ENCODE data around the gene KAZALD1. TPM values are rescaled to one million over a fixed set of nuclear protein-coding genes. Genes with fewer than 3 reads are reported as not detected.

KAZALD1 gene
- polyA plus RNA-seq, 2 donors = 0.81 to 1.4 TPM

GRCh38 chr10:101073631-101074030, 11.8 kb downstream of the KAZALD1 start:
- H3K36me3 ChIP-seq (ENCODE audit: control insufficient read depth in 2 of 2, insufficient read depth in 2 of 2, low read length in 1 of 2) = no peaks in the 10 kb centered on the region
- no peaks in the 10 kb centered on the region for H3K9me3 ChIP-seq (ENCODE audit: control insufficient read depth in 2 of 2, insufficient read depth in 1 of 2, low read depth in 1 of 2, low read length in 1 of 2)
- H3K27ac ChIP-seq (ENCODE audit: low read depth in 2 of 2, low read length in 1 of 2) = no peak overlapping the region
- no peak overlapping the region for H3K4me3 ChIP-seq (ENCODE audit: low read depth in 1 of 2, low read length in 2 of 2)
- no peaks in the 10 kb centered on the region for H3K4me1 ChIP-seq (ENCODE audit: control insufficient read depth in 2 of 2, insufficient read depth in 2 of 2, low read length in 1 of 2)
- 12 to 15% methylated on average over 12 to 13 of the region's 13 CpGs for WGBS, 2 donors
- H3K27me3 ChIP-seq (ENCODE audit: control insufficient read depth in 1 of 2, insufficient read depth in 2 of 2, low read length in 2 of 2) = no peaks in the 10 kb centered on the region

- Histone ChIP-seq H3K36me3 (ENCODE audit: control insufficient read depth in 2 of 2, insufficient read depth in 2 of 2, low read length in 1 of 2) (no peaks in the 10 kb centered on the region), H3K27ac (ENCODE audit: low read depth in 2 of 2, low read length in 1 of 2) (no peak overlapping the region), H3K9me3 (ENCODE audit: control insufficient read depth in 2 of 2, insufficient read depth in 1 of 2, low read depth in 1 of 2, low read length in 1 of 2) (peaks cover 0 to 3% of the 10 kb centered on the region in 2 donors), H3K27me3 (ENCODE audit: control insufficient read depth in 1 of 2, insufficient read depth in 2 of 2, low read length in 2 of 2) (no peaks in the 10 kb centered on the region), H3K4me1 (ENCODE audit: control insufficient read depth in 2 of 2, insufficient read depth in 2 of 2, low read length in 1 of 2) (no peaks in the 10 kb centered on the region), H3K4me3 (ENCODE audit: low read depth in 1 of 2, low read length in 2 of 2) (no peak overlapping the region)
- 2 to 16% methylated on average over 4 of the region's 4 CpGs for WGBS, 2 donors
These were observed 14.0 kb downstream of the KAZALD1 start for GRCh38 chr10:101075775-101076174.

GRCh38 chr10:101076630-101077029, 14.8 kb downstream of the KAZALD1 start:
- no peaks in the 10 kb centered on the region for H3K36me3 ChIP-seq (ENCODE audit: control insufficient read depth in 2 of 2, insufficient read depth in 2 of 2, low read length in 1 of 2)
- no peak overlapping the region for H3K4me3 ChIP-seq (ENCODE audit: low read depth in 1 of 2, low read length in 2 of 2)
- WGBS, 2 donors = 71 to 78% methylated on average over 5 of the region's 5 CpGs
- H3K27ac ChIP-seq (ENCODE audit: low read depth in 2 of 2, low read length in 1 of 2) = no peak overlapping the region
- no peaks in the 10 kb centered on the region for H3K27me3 ChIP-seq (ENCODE audit: control insufficient read depth in 1 of 2, insufficient read depth in 2 of 2, low read length in 2 of 2)
- H3K9me3 ChIP-seq (ENCODE audit: control insufficient read depth in 2 of 2, insufficient read depth in 1 of 2, low read depth in 1 of 2, low read length in 1 of 2) = peaks cover 0 to 3% of the 10 kb centered on the region in 2 donors
- no peaks in the 10 kb centered on the region for H3K4me1 ChIP-seq (ENCODE audit: control insufficient read depth in 2 of 2, insufficient read depth in 2 of 2, low read length in 1 of 2)

- 52 to 88% methylated on average over 1 of the region's 1 CpG for WGBS, 2 donors
- Histone ChIP-seq H3K9me3 (ENCODE audit: control insufficient read depth in 2 of 2, insufficient read depth in 1 of 2, low read depth in 1 of 2, low read length in 1 of 2) (peaks cover 0 to 3% of the 10 kb centered on the region in 2 donors), H3K4me1 (ENCODE audit: control insufficient read depth in 2 of 2, insufficient read depth in 2 of 2, low read length in 1 of 2) (no peaks in the 10 kb centered on the region), H3K27me3 (ENCODE audit: control insufficient read depth in 1 of 2, insufficient read depth in 2 of 2, low read length in 2 of 2) (no peaks in the 10 kb centered on the region), H3K4me3 (ENCODE audit: low read depth in 1 of 2, low read length in 2 of 2) (no peak overlapping the region), H3K36me3 (ENCODE audit: control insufficient read depth in 2 of 2, insufficient read depth in 2 of 2, low read length in 1 of 2) (no peaks in the 10 kb centered on the region), H3K27ac (ENCODE audit: low read depth in 2 of 2, low read length in 1 of 2) (no peak overlapping the region)
These were observed 18.1 kb downstream of the KAZALD1 start for GRCh38 chr10:101079874-101080273.

- no peaks in the 10 kb centered on the region for H3K4me1 ChIP-seq (ENCODE audit: control insufficient read depth in 2 of 2, insufficient read depth in 2 of 2, low read length in 1 of 2)
- H3K4me3 ChIP-seq (ENCODE audit: low read depth in 1 of 2, low read length in 2 of 2) = no peak overlapping the region
- H3K27me3 ChIP-seq (ENCODE audit: control insufficient read depth in 1 of 2, insufficient read depth in 2 of 2, low read length in 2 of 2) = no peaks in the 10 kb centered on the region
- 34 to 40% methylated on average over 5 of the region's 5 CpGs for WGBS, 2 donors
- H3K36me3 ChIP-seq (ENCODE audit: control insufficient read depth in 2 of 2, insufficient read depth in 2 of 2, low read length in 1 of 2) = no peaks in the 10 kb centered on the region
- H3K9me3 ChIP-seq (ENCODE audit: control insufficient read depth in 2 of 2, insufficient read depth in 1 of 2, low read depth in 1 of 2, low read length in 1 of 2) = peaks cover 0 to 3% of the 10 kb centered on the region in 2 donors
- no peak overlapping the region for H3K27ac ChIP-seq (ENCODE audit: low read depth in 2 of 2, low read length in 1 of 2)
These were observed 19.4 kb downstream of the KAZALD1 start for GRCh38 chr10:101080933-101081931.

GRCh38 chr10:101085846-101086245, 24.1 kb downstream of the KAZALD1 start:
- WGBS, 2 donors = 52 to 53% methylated on average over 6 of the region's 6 CpGs
- H3K4me3 ChIP-seq (ENCODE audit: low read depth in 1 of 2, low read length in 2 of 2) = no peak overlapping the region
- no peaks in the 10 kb centered on the region for H3K4me1 ChIP-seq (ENCODE audit: control insufficient read depth in 2 of 2, insufficient read depth in 2 of 2, low read length in 1 of 2)
- H3K27me3 ChIP-seq (ENCODE audit: control insufficient read depth in 1 of 2, insufficient read depth in 2 of 2, low read length in 2 of 2) = no peaks in the 10 kb centered on the region
- no peak overlapping the region for H3K27ac ChIP-seq (ENCODE audit: low read depth in 2 of 2, low read length in 1 of 2)
- H3K36me3 ChIP-seq (ENCODE audit: control insufficient read depth in 2 of 2, insufficient read depth in 2 of 2, low read length in 1 of 2) = no peaks in the 10 kb centered on the region
- H3K9me3 ChIP-seq (ENCODE audit: control insufficient read depth in 2 of 2, insufficient read depth in 1 of 2, low read depth in 1 of 2, low read length in 1 of 2) = no peaks in the 10 kb centered on the region

GRCh38 chr10:101087376-101087775, 25.6 kb downstream of the KAZALD1 start:
- Histone ChIP-seq H3K27me3 (ENCODE audit: control insufficient read depth in 1 of 2, insufficient read depth in 2 of 2, low read length in 2 of 2) (no peaks in the 10 kb centered on the region), H3K27ac (ENCODE audit: low read depth in 2 of 2, low read length in 1 of 2) (no peak overlapping the region), H3K4me3 (ENCODE audit: low read depth in 1 of 2, low read length in 2 of 2) (no peak overlapping the region), H3K9me3 (ENCODE audit: control insufficient read depth in 2 of 2, insufficient read depth in 1 of 2, low read depth in 1 of 2, low read length in 1 of 2) (no peaks in the 10 kb centered on the region), H3K4me1 (ENCODE audit: control insufficient read depth in 2 of 2, insufficient read depth in 2 of 2, low read length in 1 of 2) (peaks cover 0 to 5% of the 10 kb centered on the region in 2 donors), H3K36me3 (ENCODE audit: control insufficient read depth in 2 of 2, insufficient read depth in 2 of 2, low read length in 1 of 2) (no peaks in the 10 kb centered on the region)
- WGBS, 2 donors = 57 to 62% methylated on average over 10 of the region's 10 CpGs

- Histone ChIP-seq H3K27me3 (ENCODE audit: control insufficient read depth in 1 of 2, insufficient read depth in 2 of 2, low read length in 2 of 2) (no peaks in the 10 kb centered on the region), H3K4me1 (ENCODE audit: control insufficient read depth in 2 of 2, insufficient read depth in 2 of 2, low read length in 1 of 2) (peaks cover 0 to 5% of the 10 kb centered on the region in 2 donors), H3K4me3 (ENCODE audit: low read depth in 1 of 2, low read length in 2 of 2) (no peak overlapping the region), H3K36me3 (ENCODE audit: control insufficient read depth in 2 of 2, insufficient read depth in 2 of 2, low read length in 1 of 2) (no peaks in the 10 kb centered on the region), H3K9me3 (ENCODE audit: control insufficient read depth in 2 of 2, insufficient read depth in 1 of 2, low read depth in 1 of 2, low read length in 1 of 2) (no peaks in the 10 kb centered on the region), H3K27ac (ENCODE audit: low read depth in 2 of 2, low read length in 1 of 2) (no peak overlapping the region)
- 20% methylated on average over 14 of the region's 14 CpGs for WGBS, 2 donors
These were observed 26.2 kb downstream of the KAZALD1 start for GRCh38 chr10:101087965-101088364.

GRCh38 chr10:101089520-101090299, 27.9 kb downstream of the KAZALD1 start:
- WGBS, 2 donors = 61 to 72% methylated on average over 11 of the region's 11 CpGs
- H3K4me3 ChIP-seq (ENCODE audit: low read depth in 1 of 2, low read length in 2 of 2) = no peak overlapping the region
- H3K4me1 ChIP-seq (ENCODE audit: control insufficient read depth in 2 of 2, insufficient read depth in 2 of 2, low read length in 1 of 2) = peaks cover 0 to 5% of the 10 kb centered on the region in 2 donors
- H3K27ac ChIP-seq (ENCODE audit: low read depth in 2 of 2, low read length in 1 of 2) = no peak overlapping the region
- no peaks in the 10 kb centered on the region for H3K27me3 ChIP-seq (ENCODE audit: control insufficient read depth in 1 of 2, insufficient read depth in 2 of 2, low read length in 2 of 2)
- H3K9me3 ChIP-seq (ENCODE audit: control insufficient read depth in 2 of 2, insufficient read depth in 1 of 2, low read depth in 1 of 2, low read length in 1 of 2) = no peaks in the 10 kb centered on the region
- H3K36me3 ChIP-seq (ENCODE audit: control insufficient read depth in 2 of 2, insufficient read depth in 2 of 2, low read length in 1 of 2) = no peaks in the 10 kb centered on the region
